Fibroblast of skin of scalp (primary cell): ENCODE data around the gene DDX17. TPM values are rescaled to one million over a fixed set of nuclear protein-coding genes. Genes with fewer than 3 reads are reported as not detected.

Experiments used
- DNase-seq: peaks from one replicate; pipeline ENCODE4 v3.0.0-alpha.2; 2013
- polyA plus RNA-seq, 2 experiments: library from polyadenylated mRNA; unstranded; fragments of 120-200 nt; gene quantifications; one replicate each; pipeline ENCODE4 v1.2.1, GENCODE V29; 2013; ENCODE audit not compliant: insufficient read length in 2 of 2

Gene DDX17
- polyA plus RNA-seq (2013, experiment 1 of 2; ENCODE audit: insufficient read length), result 196 TPM
- polyA plus RNA-seq (2013, experiment 2 of 2; ENCODE audit: insufficient read length), result 212 TPM

DNA sequence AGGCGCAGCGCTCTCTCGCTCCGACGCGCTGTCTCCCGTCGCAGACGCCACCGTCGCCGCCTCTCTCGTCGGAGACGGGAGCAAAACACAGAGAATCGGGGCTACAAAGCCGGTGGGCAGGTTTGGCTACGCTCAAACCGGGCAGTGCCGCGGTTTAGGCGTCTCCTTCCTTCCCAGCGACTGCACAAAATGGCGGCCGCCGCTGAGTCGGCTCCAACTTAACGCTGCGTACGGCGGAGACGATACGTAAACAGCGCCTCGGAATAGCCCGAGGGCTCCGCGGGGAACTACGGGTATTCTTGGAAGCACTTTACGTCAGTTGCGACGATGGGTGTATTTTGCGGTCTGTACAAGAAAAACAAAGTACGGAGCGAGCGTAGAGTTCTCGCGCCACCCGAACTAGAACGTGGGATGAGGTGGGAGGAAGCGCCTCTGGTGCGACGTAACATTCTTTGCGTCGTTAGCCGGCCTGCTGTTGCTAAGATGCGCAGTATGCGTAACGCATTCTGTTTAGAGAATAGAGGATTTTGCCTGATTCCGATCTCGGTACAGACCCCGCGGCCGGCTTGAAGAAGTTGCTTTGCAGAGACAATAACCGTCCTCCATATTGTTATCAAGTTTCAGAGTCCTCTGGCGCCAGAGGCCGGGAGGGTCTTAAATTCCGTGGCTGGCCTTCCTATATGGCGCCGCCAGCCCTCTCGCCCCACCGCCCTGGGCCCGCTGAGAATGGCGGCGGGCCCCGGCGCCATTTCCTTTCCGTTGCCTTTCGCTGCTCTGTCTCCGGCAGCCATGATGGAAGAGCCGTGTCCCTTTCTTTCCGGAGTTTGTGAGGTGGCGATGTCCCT, at the start of gene DDX17:
Gene DDX17 (minus strand): TSS at position 194 of the 845 bp plus-strand sequence.
- DNase-seq, result peak; percentile 97

DNA sequence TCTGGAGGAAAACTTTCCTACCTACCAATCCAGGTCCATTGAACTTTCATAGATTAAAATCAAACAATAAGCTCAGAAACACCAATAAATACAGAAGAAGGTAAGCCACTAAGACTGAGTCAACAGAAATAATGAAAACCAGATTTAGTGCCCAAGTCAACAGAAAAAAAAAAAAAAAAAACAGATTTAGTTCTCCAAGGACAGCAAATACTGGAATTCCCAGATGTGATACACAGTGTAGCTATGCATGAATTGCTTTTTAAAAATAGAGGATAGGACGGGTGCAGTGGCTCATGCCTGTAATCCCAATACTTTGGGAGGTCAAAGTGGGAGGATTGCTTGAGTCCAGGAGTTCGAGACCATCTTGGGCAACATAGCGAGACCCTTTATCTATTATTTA, 48.2 kb upstream of the DDX17 start:
- DNase-seq, result peak; percentile 84

DNA sequence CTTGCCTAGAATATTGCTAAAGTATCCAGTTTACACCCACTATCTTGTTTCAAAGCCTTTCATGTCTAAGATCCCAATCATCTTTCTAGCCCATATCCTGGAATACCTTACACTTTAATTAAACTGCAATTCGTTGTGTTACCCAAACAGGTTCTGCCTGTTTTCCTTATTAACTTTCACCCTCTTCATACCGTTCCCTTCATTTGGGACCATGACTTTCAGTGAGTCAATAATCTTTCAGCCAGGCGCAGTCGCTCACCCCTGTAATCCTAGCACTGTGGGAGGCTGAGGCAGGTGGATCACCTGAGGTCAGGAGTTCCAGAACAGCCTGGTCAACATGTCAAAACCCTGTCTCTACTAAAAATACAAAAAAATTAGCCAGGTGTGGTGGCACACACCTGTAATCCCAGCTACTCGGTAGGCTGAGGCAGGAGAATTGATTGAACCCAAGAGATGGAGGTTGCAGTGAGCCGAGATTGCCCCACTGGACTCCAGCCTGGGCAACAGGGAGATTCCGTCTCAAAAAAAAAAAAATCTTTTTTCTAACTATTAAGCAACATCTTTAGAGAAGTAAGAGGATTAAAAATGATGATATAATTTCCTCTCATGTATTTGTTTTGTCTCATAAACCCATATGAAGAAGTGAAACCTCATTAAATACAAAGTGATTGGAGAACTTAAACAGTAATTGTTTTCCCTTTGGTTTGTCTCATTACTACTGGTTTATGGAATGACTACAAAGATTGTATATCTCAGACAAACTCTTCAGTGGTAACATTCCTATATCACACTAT, 43.2 kb upstream of the DDX17 start:
- DNase-seq, result no peak

GRCh38 chr22:38540701-38541100, 34.6 kb upstream of the DDX17 start:
- DNase-seq, result no peak

GRCh38 chr22:38531251-38531938, 25.3 kb upstream of the DDX17 start:
- no peak for DNase-seq

DNA sequence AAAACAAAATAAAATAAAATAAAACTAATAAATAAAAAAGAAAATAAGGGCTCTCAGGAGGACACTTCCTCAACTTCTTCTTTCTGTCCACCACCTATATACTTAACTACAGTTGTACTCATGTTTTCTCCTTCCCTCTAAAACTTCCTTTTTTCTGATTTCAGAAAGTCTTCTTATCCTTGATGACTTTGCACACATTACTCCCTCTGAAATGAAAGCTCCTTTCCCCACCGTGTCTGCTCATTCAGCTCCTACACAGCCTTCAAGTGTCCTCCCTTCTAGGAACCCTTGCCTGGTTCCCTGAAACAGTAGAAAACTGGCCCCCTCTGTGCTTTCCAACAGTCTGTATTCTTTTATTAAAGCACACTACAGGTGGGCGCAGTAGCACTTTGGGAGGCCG, 18.3 kb upstream of the DDX17 start:
- no peak for DNase-seq

DNA sequence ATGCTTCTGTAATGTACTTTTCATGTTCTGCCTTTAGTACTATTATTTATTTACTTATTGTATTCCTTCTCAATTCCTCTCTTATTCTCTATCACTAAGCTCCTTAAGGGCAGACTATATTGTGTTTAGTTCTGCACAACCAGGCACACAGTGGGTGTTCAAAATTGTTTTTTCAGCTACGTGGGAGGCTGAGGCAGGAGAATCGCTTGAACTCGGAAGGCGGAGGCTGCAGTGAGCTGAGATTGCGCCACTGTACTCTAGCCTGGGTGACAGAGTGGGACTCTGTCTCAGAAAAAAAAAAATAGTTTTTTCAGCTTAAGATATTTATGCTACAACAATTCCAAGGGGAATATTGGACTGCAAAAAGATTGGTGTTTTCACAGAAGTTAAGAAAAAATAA, 17.4 kb upstream of the DDX17 start:
- no peak for DNase-seq

DNA sequence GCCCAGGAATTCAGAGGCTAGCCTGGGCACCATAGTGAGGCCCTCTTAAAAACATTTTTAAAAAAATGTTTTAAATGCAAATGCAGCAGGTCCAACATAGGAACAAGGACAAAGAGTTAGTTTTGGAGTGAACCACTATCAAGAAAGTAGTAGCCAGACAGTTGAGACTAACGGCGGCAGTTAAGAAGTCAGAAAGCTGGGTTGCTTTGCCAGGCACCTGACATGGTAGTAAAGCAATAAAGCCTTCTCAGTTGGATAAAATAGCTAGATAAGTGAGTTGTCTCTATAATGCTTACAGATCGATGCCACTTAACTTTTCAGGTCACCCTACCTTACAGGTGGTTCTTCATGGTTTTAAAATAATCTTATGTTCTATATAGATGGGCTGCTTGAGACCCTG, 16.9 kb upstream of the DDX17 start:
- no peak for DNase-seq

GRCh38 chr22:38519453-38520250, 13.5 kb upstream of the DDX17 start:
- no peak for DNase-seq

GRCh38 chr22:38518620-38519019, 12.5 kb upstream of the DDX17 start:
- DNase-seq, result no peak

GRCh38 chr22:38513063-38513462, 7.0 kb upstream of the DDX17 start:
- DNase-seq, result no peak

- DNase-seq, result no peak
These were observed 4.4 kb upstream of the DDX17 start for GRCh38 chr22:38510416-38510970.

DNA sequence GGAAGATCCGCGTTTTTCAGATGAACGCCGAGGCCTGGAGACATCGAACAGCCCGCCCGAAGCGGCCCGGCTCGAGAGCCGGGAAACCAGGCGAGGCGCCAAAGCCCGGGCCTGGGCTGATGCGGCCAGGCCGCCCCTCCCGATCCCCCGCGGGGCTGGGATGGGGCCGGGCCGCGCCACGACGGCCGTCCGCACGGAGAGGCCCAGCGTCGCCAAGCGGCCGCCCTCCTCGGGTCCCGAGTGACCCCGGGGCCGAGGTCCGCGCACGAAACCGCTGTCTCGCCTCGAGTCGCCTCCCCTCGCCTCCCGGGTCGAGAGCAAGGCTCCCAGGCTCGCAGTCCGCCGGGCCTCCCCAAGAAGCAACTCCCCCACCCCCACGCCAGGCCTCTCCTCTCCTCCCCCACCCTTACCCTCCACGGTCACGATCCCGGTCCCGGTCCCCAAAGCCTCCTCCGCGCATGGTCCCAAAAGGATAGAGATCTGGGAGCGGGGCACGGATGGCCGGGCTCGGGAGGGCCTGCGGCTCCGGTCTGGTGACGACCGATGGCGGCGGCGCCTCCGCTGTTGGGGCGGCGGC, 482 bp downstream of the DDX17 start:
- DNase-seq, result peak; percentile 73

GRCh38 chr22:38504731-38505540, 1.2 kb downstream of the DDX17 start:
- peak; percentile 53 for DNase-seq

GRCh38 chr22:38503021-38503420, 3.1 kb downstream of the DDX17 start:
- no peak for DNase-seq

DNA sequence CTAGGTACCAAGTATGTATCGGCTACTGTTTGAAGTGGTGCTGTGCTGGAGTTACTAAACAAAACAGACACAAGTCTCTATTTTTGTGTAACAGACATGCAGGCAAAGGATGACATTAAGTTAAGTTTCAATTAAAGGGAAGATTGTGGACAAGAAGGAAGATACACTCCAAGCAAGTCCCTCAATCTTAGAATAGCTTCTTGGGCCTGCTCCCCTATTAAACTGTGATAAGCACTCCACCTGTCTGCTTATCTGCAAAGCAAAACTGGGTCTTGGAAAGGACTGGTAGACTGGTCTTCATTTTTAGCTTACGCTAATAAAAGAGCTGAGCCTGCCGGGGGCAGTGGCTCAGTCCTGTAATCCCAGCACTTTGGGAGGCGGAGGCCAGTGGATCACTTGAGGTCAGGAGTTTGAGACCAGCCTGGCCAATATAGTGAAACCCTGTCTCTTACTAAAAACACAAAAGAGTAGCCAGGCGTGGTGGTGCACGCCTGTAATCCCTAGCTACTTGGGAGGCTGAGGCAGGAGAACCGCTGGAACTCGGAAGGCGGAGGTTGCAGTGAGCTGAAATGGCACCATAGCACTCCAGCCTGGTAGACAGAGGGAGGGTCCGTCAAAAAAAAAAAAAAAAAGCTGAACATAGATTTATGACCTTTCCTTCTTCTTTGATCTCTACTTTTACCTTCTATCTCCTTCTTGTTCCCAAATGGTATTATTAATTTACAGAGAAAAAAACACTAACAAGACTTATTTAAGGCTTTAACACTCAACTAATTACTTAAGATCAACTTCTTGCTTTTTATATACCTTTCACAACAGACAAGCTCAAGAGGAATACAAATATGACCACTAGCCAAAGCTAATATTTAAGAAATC, 4.1 kb downstream of the DDX17 start:
- no peak for DNase-seq

DNA sequence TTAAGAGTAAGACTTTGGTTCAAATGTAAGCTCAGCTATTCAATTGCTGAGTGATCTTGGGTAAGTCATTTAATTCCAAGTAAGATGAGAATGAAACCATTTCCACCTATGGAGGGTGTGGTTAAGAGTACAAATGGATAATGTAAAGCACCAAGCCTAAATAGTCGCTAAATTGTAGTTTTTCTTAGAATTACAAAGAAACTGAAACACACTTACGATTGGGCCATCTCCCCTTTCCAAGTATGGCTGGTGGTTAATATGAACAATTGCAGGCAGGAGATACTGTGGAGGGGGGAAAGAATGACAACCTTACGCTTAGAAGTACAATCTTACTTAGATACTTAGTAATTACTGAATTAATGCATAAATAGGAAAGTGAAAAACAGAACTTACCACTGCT, 8.2 kb downstream of the DDX17 start:
- DNase-seq, result no peak

GRCh38 chr22:38494939-38495338, 11.2 kb downstream of the DDX17 start:
- no peak for DNase-seq

- peak; percentile 50 for DNase-seq
These were observed 11.6 kb downstream of the DDX17 start for GRCh38 chr22:38494498-38494897.
